Measurements from ENCODE around the gene TIMM13. TPM values are rescaled to one million over a fixed set of nuclear protein-coding genes. Genes with fewer than 3 reads are reported as not detected.

Gene TIMM13
- polyA plus RNA-seq, 3 donors, result 93.3 to 117 (median 107) TPM

DNA sequence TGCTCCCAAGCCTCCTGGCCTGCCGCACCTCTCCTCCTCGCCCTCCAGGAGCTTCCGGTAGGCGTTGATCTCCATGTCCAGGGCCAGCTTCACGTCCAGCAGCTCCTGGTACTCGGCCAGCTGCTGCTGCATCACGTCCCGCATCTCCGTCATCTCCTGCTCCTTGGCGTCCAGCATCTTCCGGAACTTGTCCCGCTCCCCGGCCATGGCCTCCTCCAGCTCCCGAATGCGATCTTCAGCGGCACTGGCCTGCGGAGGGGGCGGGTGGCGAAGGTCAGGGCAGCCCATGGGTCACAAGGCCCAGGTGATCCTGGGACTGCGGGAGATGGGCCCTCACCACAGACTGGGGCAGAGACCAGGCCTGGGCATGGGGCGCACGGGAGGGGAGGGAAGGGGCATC, 6.9 kb upstream of the TIMM13 start:
- DNase-seq, result no peak

DNA sequence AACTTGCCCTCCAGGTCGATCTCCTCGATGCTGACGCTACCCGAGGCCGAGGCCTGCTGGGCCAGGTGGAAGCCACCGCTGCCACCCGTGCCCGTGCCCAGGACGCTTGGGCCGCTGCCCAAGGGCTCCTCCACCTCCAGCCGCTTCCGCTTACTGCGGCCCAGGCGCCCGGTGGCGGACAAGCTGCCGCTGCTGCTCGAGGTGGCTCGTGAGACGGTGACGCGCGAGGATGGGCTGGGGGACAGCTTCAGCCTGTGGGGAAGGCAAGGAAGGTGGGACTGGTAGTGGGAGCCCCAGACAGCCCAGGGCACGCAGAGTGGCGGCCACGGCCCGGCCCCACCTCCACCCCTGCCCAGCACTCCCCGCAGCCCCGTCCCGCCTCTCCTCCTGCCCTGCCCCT, 6.5 kb upstream of the TIMM13 start:
- no peak for DNase-seq

- no peak for DNase-seq
Observed at GRCh38 chr19:2432131-2432848, 4.9 kb upstream of the TIMM13 start.

DNA sequence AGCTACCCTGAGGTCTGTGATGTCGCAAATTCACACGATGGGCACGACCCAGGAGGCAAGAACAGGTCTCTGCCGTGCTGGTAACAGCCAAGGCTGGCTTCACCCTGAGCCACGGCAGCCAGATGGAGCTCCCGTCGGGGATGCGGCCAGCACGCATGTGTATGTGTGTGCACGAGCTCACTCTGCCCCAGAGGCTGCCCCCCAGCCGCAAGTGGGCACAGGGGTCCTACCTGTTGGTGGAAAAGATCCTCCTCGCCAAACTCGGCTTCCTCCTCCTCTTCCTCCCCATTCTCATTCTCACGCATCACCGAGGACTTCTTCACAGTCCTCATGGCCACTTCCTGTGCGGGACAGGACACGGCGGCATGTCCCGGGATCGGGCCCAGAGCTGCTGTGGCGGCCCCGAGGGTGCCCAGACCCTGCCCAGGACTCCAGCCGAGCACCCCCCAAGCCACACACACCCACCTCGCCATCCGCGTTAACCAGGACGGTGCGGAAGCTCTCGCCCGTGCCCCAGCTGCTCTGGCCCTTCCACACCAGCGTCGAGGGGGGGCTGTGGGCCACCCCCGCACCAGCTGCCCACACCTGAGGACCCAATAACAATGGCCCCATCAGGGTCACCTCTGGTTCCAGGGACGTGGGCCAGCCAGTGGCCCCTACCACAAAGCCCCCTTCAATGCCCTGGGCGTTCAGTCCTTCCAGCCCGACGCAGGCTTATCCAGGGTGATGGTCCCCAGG, 4.1 kb upstream of the TIMM13 start:
- no peak for DNase-seq

DNA sequence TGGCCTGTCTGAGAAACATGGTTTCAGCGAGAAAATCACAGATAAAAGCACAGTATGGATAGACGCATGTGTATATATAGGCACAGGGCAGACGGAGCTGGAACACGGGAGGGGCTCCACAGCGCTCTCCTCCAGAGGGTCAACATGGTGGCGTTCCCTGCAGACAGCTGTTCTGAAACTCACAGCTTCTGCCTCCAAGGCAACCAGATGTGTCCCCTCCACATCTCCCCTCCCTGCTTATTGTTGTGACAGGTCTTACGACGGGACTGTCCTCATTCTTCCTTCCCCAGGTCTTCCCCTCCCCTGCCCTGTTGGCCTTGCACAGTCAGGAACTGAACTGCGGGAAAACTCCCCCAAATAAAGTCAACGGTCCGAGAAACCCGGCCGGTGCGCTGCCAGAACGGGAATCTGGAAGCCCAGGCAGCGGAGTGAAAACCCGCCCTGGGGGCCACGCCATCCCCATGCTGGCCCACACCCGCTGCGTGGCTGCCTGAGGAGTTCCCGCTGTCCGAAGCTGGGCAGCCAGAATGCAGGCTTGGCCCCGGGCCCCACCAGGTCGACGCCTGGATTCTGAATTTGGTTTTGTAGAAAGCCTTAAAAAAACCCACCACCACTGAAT, 2.6 kb upstream of the TIMM13 start:
- DNase-seq, result no peak

DNA sequence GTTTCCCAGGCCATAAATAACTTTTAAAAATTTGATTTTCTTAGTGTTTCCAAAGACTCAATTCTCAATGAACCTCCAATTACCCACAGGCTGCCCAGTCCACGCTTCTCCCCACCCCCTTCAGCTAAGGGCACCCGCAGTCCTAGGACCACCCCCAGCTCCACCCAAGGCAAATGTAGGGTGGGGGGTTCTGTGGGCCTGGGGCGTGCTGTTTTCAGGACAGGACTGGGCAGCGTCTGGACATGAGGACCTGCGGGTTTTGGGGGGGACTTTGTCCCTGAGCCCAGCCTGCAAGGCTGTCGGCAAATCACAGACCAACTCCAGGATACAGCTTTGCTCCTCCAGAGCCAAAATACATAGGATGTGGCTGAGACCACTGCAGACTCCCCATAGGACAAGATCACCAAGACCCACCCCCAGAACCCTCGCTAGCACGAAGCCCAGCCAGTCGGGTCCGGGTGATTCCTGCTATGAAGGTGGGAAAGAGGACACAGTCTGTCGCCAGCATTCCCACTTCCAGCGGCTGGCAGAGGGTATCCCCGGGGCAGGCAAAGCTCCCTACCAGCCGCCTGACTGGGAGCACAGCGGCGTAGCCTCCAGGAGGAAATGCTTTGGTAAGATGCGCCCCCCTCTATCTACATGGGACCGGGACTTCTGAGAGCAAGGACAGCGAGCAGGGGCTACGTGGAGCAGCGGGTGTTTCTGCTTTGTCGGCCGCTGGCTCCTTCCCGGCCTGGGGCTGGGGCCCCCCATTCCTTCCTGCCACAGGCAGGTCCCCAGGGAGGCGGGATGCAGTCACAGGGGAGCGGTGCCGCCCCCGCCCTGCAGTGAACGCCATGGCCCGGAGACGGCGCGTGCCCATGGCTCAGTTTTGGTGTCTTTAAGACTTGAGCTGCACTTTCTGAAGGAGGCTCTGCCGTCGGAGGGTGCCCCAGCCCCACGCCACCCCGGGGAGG, 1.6 kb upstream of the TIMM13 start:
- no peak for DNase-seq

DNA sequence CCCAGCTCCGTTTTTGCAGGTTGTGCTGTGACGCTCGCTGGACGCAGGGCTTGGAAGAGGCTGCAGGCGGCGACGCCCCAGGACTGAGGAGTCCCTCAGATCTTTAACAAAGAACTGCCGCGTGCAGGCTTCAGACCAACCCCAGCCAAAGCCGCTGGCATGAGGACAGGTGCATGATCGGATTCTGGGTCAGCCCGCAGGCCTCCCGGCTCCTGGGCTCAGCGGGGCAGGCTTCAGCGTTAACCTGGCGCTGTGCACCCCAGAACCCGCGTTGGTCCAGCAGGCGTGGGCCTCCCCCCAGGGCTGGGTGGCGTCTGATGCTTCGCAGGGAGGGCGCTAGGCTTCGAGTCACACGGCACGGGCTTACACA, 920 bp upstream of the TIMM13 start:
- no peak for DNase-seq

GRCh38 chr19:2426611-2427428, 566 bp downstream of the TIMM13 start:
- no peak for DNase-seq

DNA sequence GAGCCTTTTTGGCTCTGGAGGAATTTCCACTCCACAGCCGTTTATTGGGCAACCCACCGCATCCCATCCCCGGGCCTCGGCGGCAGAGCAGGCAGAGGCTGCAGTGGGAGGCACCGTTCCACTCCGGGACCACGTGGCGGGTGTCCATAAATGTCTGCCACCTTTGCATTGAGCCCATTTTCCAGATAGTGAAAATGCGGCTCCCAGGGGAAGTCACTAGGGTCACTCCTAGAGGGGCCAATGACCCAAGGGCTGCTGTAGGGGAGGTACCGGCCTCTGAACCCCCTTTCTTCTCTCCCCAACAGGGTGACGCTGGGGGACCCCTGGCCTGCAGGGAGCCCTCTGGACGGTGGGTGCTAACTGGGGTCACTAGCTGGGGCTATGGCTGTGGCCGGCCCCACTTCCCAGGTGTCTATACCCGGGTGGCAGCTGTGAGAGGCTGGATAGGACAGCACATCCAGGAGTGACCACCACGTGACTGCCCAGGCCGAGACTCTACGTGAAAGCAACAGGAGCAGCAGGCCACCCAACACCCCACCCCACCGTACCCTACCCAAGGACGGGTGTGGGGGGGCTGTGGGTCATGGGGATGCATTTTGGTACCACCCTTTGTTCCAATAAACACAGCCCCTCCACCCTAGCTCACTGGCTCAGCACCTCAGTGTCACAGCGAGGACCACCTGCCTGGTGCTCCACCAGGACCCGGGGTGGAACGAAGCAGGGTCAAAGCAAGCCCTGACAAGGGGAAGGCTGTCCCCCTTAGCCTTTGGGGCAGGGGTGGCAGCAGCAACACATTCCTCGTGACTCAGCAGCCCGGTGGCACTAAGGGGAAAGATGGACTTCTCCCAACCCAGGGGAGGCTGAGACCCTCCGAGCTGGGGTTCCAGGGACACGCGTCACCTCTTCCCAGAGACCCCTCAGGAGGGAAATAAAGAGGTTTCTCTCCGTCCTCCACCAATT, 1.5 kb downstream of the TIMM13 start:
- no peak for DNase-seq

GRCh38 chr19:2424686-2425621, 2.4 kb downstream of the TIMM13 start:
- no peak for DNase-seq

DNA sequence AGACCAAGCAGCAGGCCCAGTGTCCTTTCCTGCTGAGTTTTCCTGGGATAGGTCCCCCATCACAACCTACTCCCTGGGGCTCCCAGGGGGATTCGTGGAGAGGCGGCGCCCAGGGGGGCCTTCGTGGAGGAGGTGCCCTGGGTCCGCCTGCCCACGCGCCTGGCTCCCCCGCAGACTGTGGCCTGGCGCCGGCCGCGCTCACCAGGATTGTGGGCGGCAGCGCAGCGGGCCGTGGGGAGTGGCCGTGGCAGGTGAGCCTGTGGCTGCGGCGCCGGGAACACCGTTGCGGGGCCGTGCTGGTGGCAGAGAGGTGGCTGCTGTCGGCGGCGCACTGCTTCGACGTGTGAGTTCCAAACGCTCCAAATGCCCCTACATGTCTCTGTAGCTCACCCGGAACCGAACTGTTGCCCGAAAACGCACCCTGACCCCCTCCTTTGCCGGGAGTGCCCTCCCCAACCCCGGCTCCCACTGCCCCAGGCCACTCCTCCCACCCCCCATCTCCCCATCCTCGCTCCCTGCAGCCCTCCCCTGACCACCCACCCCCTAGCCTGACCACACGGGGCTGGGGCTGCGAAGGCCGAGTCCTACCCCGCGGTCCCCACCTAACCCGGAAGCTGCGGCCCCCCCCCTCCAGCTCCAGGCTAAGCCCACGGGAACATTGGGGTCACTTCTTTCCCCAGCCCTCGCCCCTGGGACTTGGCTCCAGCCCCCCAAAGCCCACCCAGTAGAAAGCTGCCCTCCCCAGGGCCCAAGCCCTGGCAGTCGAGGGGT, 3.3 kb downstream of the TIMM13 start:
- DNase-seq, result no peak

- DNase-seq, result no peak
Observed at GRCh38 chr19:2423071-2423914, 4.1 kb downstream of the TIMM13 start.

GRCh38 chr19:2421581-2422306, 5.6 kb downstream of the TIMM13 start:
- DNase-seq, result no peak

- DNase-seq, result no peak
Observed at GRCh38 chr19:2420490-2420889, 6.9 kb downstream of the TIMM13 start.

DNA sequence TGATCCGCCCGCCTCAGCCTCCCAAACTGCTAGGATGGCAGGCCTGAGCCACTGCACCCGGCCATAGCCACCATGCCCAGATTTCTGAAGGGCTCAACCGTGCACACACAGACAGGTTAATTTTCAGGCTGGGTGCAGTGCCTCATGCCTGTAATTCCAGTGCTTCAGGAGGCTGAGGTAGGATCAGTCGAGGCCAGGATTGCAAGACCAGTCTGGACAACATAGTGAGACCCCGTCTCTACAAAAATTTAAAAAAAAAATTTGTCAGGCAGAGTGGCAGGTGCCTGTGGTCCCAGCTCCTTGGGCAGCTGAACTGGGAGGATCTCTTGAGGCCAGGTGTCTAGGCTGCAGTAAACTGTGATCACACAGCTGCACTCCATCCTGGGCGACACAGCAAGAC, 7.6 kb downstream of the TIMM13 start:
- no peak for DNase-seq

DNA sequence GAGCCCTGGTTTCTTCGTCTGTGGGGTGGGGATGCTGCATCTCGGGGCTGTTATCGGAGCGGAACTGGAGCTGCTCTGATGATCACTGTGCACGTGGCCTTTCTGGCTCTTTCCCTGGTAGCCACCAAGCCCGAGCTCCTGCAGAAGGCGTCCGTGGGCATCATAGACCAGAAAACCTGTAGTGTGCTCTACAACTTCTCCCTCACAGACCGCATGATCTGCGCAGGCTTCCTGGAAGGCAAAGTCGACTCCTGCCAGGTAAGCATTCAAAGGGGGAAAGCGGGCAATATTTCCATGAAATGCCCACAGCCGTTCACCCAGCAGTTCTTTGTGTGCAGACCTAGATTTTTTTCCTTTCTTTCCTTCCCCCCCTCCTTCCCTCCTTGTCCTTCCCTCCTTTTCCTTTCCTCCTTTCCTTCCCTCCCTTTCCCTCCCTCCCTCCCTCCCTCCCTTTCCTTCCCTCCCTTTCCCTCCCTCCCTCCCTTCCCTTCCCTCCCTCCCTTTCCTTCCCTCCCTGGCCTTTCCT, 9.4 kb downstream of the TIMM13 start:
- no peak for DNase-seq

All from renal pelvis (tissue), 4 donors.